GM19463 (cell line): ENCODE measurements around the gene EDN3.
"Not testable (repeated sequence)": the region's sequence is repeated elsewhere in the genome, so short reads cannot be mapped to it uniquely, and the experiment has no call there.

Experiments
- ATAC-seq: cut with Tn5 transposase; IDR thresholded peaks from one replicate; pipeline ENCODE4 v1.9.1; 2021; ENCODE audit warnings: mild to moderate bottlenecking, moderate library complexity; ENCODE audit not compliant: unreplicated experiment

The EDN3 gene

DNA sequence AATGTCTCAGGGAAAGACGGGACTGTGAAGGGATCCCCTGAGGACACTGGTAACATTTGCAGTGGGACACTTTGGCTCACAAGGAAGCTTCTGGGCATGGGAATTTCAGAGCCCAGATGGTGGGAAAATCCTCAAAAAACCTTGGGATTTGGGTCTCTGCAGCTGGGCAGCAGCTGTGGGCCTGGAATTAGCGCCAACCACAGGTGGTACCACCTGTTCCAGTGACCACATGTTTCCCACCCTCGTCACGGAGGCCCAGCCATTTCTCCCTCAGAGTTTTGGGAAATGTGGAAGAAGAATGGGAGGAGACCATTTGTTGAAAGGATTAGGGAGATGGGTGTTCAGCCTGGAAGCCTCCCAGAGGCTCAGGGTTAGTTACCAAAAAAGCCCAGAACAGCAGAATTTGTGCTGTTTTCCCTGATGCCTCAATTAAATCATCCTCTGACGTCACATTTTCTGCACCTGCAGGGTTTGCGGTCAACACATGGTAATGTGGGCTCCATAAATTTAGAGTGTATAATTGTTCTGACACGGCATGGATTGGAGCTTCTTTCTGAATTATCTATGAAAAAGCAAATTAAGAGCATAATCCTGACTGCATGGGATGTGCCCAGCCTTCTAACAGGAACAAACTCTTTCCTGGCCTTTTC lies 34.4 kb downstream of the EDN3 start:
- ATAC-seq: no peak

DNA sequence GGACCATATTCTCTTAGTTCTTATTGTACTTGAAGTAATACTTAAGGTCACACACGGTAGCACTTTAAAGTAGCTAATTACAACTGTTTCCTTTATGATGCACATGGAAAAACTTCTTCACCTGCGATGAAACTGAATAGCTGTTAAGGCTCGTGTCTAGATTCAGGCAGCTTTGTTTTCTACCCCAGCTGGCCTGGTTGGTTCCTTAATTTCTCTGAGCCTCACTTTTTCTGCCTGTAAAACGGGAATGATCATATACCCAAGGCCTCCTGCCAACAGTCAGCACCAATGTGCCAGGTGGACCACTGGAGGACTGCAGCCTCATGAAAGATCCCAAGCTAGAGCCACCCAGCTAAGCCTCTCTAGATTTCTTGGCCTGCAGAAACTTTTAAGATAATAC lies 35.0 kb downstream of the EDN3 start:
- no peak for ATAC-seq

GRCh38 chr20:59336540-59336939 lies 36.1 kb downstream of the EDN3 start:
- no peak for ATAC-seq

- not testable (repeated sequence) for ATAC-seq
Measured at GRCh38 chr20:59338444-59338843, 38.0 kb downstream of the EDN3 start.

GRCh38 chr20:59340201-59340885 lies 39.9 kb downstream of the EDN3 start:
- no peak for ATAC-seq

DNA sequence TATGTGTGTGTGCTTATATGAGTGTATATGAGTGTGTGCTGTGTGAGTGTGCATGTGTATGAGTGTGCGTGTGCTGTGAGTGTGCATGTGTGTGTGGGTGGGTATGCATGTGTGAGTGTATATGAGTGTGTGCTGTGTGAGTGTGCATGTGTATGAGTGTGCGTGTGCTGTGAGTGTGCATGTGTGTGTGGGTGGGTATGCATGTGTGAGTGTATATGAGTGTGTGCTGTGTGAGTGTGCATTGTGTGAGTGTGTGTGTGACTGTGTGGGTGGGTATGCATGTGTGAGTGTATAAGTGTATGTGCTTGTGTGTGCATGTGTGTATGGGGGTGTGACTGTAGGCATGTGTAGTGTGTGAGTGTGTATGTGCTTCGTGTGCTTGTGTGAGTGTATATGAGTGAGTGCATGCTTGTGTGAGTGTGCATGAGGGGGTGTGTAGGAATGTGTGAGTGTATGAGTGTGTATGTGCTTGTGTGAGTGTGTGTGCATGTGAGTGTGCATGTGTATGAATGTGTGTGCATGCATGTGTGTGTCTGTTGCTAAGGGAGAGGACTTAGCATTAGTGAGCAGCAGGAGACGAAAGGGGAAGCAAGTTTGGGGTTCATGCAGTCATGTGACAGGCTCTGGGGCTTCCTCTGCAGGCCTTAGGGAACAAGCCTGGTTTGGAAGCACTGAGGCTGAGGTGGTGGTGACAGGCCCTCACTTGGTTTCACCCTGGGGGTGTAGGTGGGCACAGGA lies 41.0 kb downstream of the EDN3 start:
- not testable (repeated sequence) for ATAC-seq

- no peak for ATAC-seq
Measured at GRCh38 chr20:59342023-59342957, 41.9 kb downstream of the EDN3 start.

GRCh38 chr20:59346061-59346460 lies 45.6 kb downstream of the EDN3 start:
- no peak for ATAC-seq

DNA sequence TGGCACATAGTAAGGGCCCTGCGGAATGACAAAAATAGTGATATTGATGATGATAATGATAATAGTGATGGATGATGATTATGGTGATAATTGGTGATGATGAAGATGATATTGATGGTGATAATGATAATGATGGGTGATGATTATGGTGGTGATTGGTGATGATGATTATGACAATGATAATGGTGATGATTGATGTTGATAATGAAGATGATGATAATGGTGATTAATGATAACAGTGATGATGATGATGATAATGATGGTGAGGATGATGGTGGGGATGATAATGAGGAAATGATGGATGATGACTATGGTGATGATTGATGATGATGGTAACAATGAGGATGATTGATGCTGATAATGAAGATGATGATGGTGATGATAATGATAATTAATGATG lies 48.9 kb downstream of the EDN3 start:
- no peak for ATAC-seq

GRCh38 chr20:59350330-59351156 lies 50.1 kb downstream of the EDN3 start:
- no peak for ATAC-seq

DNA sequence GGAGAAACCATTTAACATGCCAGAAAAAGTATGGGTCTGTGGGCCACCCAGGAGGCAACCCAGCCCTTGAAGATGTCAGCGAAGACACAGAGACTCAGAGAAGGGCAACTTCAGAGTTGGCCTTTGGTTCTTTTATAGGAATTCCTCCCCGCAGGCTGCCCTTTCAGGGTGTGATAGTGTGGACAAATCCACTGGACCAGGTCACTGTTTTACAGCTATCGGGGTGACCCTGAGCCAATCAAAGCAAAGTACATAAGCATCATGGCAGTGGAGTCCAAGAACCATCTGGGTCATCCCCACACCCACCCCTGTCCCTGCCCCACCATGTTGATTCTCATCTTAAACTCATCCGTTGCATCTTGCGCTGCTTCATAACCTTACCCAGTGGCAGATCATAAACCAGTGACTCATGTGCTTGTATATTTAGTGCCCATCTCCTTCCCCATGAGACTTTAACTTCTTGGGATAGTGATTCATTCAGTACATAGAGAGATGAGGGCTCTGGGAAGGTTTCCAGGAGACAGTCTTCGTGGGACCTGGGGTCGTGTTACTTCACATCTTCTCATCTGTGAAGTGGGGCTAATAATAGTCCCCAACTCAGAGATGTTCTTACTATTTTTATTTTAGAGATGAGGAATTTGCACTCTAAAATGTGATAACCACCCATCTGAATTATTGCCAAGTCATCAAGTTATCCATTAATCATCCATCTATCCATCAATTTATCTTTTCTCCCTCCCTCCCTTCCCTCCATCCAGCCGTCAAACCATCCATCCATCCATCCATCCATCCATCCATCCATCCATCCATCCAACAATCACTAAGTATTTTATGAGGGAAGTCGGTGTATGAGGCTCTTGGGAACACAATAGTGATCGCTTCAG lies 51.0 kb downstream of the EDN3 start:
- no peak for ATAC-seq

DNA sequence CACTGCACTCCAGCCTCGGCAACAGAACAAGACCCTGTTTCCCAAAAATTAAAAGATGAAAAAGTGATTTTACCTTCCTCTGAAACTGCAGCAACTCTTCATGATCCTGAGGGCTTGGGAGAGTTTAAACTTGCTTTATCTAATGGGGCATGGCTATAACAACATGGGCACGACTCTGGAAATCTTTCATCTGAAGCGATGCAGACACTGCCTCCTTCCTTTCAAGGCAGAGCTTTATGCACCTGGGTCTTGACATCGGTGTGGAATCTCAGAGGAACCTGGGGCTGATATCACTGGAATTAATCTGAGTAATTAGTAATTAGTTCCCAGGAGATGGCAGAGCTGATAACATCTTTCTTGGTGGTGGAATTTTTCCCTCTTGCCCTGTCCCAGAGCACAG lies 52.1 kb downstream of the EDN3 start:
- ATAC-seq: no peak

- ATAC-seq: no peak
Measured at GRCh38 chr20:59352990-59353389, 52.6 kb downstream of the EDN3 start.

DNA sequence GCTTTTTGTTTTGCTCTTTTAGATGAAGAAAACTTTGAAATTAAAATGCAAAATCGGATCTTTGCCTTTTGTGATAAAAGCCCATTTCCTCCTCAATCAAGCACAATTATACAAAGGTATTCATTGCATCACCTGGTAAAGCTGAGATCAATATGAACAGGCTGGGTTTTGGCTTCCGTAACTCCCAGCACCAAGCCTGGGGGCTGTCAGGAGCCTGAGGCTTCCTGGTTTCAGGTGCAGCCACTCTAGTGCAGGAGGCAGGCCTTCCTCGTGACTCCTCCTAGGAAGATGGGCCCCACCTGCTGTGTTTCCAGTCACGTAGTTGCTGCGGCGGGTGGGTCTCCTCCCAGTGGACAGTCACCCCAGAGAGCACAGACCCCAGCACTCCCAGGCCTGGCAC lies 54.0 kb downstream of the EDN3 start:
- ATAC-seq: no peak

DNA sequence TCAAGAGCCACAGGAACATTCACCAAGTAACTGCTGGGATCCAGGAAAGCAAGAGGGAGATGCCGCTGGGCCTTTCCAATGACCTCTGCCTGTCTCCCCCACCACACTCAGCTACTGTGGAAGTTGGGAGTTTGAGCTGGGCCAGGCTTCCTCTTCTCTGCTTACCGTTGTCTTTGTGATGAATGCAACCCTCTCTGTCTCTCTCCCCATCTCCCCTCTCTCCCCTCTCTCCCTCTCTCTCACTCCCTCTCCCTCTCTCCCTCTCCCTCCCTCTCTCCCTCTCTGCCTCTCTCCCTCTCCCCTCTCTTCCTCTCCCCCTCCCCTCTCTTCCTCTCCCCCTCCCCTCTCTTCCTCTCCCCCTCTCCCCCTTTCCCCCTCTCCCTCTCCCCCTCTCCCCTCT lies 54.8 kb downstream of the EDN3 start:
- ATAC-seq: no peak

GRCh38 chr20:59356662-59357165 lies 56.3 kb downstream of the EDN3 start:
- no peak for ATAC-seq

DNA sequence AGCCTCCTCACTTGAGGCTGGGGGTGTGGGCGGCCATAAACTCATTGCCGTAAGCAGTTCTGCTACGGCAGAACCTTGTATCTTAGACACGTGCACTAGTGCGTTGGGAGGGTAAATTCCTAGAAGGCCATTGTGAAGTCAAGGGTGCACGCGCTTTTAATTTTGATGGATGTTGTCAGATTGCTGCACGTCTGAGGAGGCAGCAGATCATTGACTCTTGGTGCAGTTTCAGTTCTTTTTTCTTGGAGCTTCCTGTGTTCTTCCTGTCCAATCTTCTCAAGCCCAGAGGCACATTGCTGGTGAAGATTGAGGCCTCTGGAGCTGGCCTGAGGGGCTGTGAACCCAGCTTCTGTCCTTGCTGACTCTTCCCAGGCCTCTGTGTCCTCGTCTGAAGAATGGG lies 58.4 kb downstream of the EDN3 start:
- not testable (repeated sequence) for ATAC-seq

DNA sequence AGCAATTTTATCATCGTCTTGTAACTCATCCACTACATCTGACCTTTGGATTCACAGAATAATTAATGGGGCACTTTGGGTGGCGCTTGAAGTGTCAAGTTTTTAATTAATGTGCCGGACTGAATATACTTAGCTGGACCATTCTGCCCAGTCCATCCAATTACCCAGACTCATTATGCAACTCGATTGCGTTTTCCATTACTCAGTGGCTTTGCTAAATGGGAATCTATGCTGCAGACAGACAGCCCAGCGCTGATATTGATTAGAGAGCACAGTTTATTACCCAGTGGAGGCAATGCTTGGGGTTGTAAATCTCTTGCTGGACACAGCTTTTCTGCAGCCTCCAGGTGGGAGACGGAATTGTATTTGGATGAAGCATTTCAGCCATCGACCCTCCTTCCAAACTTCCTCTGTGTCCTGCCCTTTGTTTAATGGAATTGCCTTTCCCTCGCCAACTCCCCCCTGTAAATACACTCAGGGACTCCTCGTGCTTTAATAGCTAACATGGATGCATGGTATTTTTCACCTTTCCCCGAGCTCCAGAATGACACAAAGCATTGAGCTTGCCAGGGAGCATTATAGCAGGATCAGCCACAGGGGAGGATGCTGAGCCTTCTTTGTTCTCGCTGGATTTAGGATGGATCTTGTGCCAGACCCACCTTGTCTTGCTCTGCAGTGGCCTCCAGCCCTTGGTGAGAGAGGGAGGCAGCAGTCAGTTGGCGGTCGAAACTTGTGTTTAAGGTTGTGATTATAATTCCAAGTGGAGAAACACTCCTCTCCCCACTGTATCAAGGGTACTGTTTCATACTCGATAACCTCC lies 59.7 kb downstream of the EDN3 start:
- no peak for ATAC-seq
